GM12892 (cell line): ENCODE data around the gene UVSSA.

Experiments used
- POLR2A ChIP-seq: IDR thresholded peaks from 2 replicates; pipeline ENCODE4 v1.6.1; 2011; ENCODE audit warnings: low read depth, low read length, control low read depth
- POLR2AphosphoS5 ChIP-seq: IDR thresholded peaks from 2 replicates; pipeline ENCODE4 v1.6.1; 2011; ENCODE audit warnings: low read depth, low read length, control low read depth
- TAF1 ChIP-seq: IDR thresholded peaks from 2 replicates; pipeline ENCODE4 v1.6.1; 2011; ENCODE audit warnings: low read depth, mild to moderate bottlenecking, control low read depth, low read length, borderline replicate concordance

GRCh38 chr4:1368421-1369090, 21.5 kb downstream of the UVSSA start:
- TF ChIP-seq POLR2A = no peak
- TF ChIP-seq POLR2AphosphoS5 = no peak
- TF ChIP-seq TAF1 = no peak
